Stomach (tissue), 4 donors: ENCODE results near the gene TENM4.

Experiments used
- CTCF ChIP-seq, 7 experiments: fragments of 450-650 bp in 4 of 7; fragments of 200-600 bp in 3 of 7; sonication (generic) in 3 of 7; IDR thresholded peaks; one replicate each; pipeline ENCODE4 v1.5.1; 2016 to 2019; ENCODE audit warnings: antibody characterized with exemption in 7 of 7, control low read depth in 2 of 7, mild to moderate bottlenecking in 1 of 7
- EP300 ChIP-seq: sonication (generic); formaldehyde crosslinking; IDR thresholded peaks from one replicate; pipeline ENCODE4 v1.6.1; 2017; ENCODE audit warnings: antibody characterized with exemption
- POLR2A ChIP-seq, 4 donors: fragments of 450-650 bp; IDR thresholded peaks; one replicate each; pipeline ENCODE4 v1.6.1; 2016; ENCODE audit warnings: antibody characterized with exemption in 4 of 4, control low read depth in 2 of 4, mild to moderate bottlenecking in 1 of 4, moderate library complexity in 1 of 4

DNA sequence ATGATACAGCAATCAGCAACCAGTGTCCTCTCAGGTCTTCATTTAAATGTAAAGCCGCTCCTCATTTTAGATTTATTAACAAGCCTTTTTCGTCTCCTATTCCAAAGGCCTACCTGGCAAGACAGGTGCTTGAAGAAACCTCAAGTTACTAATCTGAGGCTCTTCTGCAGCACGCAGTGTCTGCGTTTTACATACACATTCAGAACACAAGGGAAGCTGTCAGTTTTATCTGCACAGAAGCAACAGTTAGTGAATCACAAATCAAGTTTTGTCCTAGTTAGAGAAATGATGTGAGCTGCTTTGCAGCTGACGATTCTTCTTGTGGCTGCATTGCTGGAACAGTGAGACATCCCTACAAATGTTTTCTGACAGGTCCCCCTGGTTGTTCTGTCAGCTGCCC is 557.3 kb downstream of the TENM4 start:
- TF ChIP-seq CTCF (IDR thresholded peaks at IDR 0.05) (no peak), POLR2A (IDR thresholded peaks at IDR 0.05) (no peak), EP300 (no peak)
